ENCODE data around the gene ZNF664. TPM values are rescaled to one million over a fixed set of nuclear protein-coding genes. Genes with fewer than 3 reads are reported as not detected.
A peak's percentile ranks its signal among the peaks of the same experiment; 100 is the strongest.

ZNF664 gene
- total RNA-seq, 4 donors from 2014 or later: 23.1 to 97.1 (median 52.1) TPM

DNA sequence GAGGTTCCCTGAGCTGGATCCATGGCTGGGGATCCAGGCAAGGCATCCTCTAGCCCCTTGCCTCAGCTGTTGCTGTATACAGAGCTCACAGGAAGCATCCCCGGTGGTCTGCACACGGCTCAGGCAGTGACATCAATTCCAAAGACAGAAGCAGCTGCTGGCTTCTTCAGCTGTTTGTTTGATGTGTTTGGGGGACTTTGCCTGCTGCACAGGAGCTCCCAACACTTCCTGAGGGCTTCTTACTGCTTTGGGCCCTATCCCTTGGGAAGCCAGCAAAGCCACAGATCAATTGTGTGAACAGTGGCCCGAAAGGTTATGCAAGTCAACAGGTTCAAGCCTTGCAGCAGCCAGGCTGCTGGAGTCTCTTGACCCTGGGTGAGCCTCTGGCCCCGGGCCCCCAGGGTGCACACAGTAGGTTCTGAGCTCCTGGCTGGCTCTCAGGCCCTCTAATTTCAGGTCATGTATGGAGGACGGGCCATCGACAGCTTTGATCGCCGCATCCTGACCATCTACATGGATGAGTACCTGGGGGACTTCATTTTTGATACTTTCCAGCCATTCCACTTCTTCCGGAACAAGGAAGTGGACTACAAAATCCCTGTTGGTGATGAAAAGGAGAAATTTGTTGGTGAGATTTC is 43.0 kb upstream of the ZNF664 start:
- no peak for DNase-seq
- intact Hi-C loops (cut with DNase I; ENCODE audit: low total_unique reads): no loop called here
- H3K27ac ChIP-seq: no peak overlapping the region
- no peaks in the 10 kb centered on the region for H3K4me1 ChIP-seq
- no peaks in the 10 kb centered on the region for H3K27me3 ChIP-seq
- H3K4me3 ChIP-seq: no peak overlapping the region
- H3K36me3 ChIP-seq: no peaks in the 10 kb centered on the region
- TF ChIP-seq, protein P1, sequence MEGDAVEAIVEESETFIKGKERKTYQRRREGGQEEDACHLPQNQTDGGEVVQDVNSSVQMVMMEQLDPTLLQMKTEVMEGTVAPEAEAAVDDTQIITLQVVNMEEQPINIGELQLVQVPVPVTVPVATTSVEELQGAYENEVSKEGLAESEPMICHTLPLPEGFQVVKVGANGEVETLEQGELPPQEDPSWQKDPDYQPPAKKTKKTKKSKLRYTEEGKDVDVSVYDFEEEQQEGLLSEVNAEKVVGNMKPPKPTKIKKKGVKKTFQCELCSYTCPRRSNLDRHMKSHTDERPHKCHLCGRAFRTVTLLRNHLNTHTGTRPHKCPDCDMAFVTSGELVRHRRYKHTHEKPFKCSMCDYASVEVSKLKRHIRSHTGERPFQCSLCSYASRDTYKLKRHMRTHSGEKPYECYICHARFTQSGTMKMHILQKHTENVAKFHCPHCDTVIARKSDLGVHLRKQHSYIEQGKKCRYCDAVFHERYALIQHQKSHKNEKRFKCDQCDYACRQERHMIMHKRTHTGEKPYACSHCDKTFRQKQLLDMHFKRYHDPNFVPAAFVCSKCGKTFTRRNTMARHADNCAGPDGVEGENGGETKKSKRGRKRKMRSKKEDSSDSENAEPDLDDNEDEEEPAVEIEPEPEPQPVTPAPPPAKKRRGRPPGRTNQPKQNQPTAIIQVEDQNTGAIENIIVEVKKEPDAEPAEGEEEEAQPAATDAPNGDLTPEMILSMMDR (IDR thresholded peaks at IDR 0.05): no peak
- TF ChIP-seq POLR2A (IDR thresholded peaks at IDR 0.05): no peak
- no peaks in the 10 kb centered on the region for H3K9me3 ChIP-seq

- TF ChIP-seq, protein P1 (IDR thresholded peaks at IDR 0.05): no peak
- no peak for TF ChIP-seq POLR2A (IDR thresholded peaks at IDR 0.05)
- Histone ChIP-seq H3K9me3 (no peaks in the 10 kb centered on the region), H3K36me3 (no peaks in the 10 kb centered on the region), H3K4me3 (no peak overlapping the region), H3K27ac (no peak overlapping the region), H3K27me3 (no peaks in the 10 kb centered on the region), H3K4me1 (no peaks in the 10 kb centered on the region)
- intact Hi-C loops (cut with DNase I; ENCODE audit: low total_unique reads): no loop called here
- peak in 1 of 2 donors; percentile 34 for DNase-seq
These were observed 41.2 kb upstream of the ZNF664 start for GRCh38 chr12:123931686-123932321.

DNA sequence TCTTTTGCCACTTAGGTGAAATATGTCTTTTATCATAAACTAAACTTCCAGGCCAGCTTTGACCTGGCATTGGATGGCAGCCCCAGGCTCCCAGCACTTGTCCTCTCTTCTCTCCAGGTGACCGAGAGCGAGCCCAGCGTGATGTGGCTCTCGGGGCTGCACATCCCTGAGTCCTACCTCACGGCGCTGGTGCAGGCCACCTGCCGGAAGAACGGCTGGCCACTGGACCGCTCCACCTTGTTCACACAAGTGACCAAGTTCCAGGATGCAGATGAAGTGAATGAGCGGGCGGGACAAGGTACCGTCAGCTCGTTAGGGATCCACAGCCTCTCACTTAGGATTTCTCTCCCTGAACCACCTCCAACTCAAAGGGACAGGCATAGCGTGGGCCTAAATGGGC is 39.8 kb upstream of the ZNF664 start:
- intact Hi-C loops (cut with DNase I; ENCODE audit: low total_unique reads): no loop called here
- no peak overlapping the region for H3K4me3 ChIP-seq
- H3K9me3 ChIP-seq: no peaks in the 10 kb centered on the region
- no peak for DNase-seq
- no peaks in the 10 kb centered on the region for H3K4me1 ChIP-seq
- H3K27ac ChIP-seq: no peak overlapping the region
- H3K27me3 ChIP-seq: no peaks in the 10 kb centered on the region
- H3K36me3 ChIP-seq: no peaks in the 10 kb centered on the region
- TF ChIP-seq, protein P1 (IDR thresholded peaks at IDR 0.05): no peak
- TF ChIP-seq POLR2A (IDR thresholded peaks at IDR 0.05): no peak

GRCh38 chr12:123934016-123934620 is 38.9 kb upstream of the ZNF664 start:
- TF ChIP-seq POLR2A (IDR thresholded peaks at IDR 0.05): no peak
- TF ChIP-seq, protein P1 (IDR thresholded peaks at IDR 0.05): no peak
- H3K27ac ChIP-seq: no peak overlapping the region
- no peak for DNase-seq

GRCh38 chr12:123934829-123935228 is 38.2 kb upstream of the ZNF664 start:
- Histone ChIP-seq H3K4me1 (no peaks in the 10 kb centered on the region), H3K27me3 (no peaks in the 10 kb centered on the region), H3K27ac (no peak overlapping the region), H3K4me3 (no peak overlapping the region), H3K36me3 (no peaks in the 10 kb centered on the region), H3K9me3 (no peaks in the 10 kb centered on the region)
- TF ChIP-seq POLR2A (IDR thresholded peaks at IDR 0.05): no peak
- TF ChIP-seq, protein P1 (IDR thresholded peaks at IDR 0.05): no peak
- DNase-seq: no peak
- intact Hi-C loops (cut with DNase I; ENCODE audit: low total_unique reads): no loop called here

More at GRCh38 chr12:123934016-123934620, 38.9 kb upstream of the ZNF664 start:
- Histone ChIP-seq H3K4me1 (no peaks in the 10 kb centered on the region), H3K27me3 (no peaks in the 10 kb centered on the region), H3K9me3 (no peaks in the 10 kb centered on the region), H3K4me3 (no peak overlapping the region), H3K36me3 (no peaks in the 10 kb centered on the region)
- intact Hi-C loops (cut with DNase I; ENCODE audit: low total_unique reads): no loop called here
